Progenitor cell of endocrine pancreas (in vitro differentiated cells): ENCODE measurements around the gene PMS1. TPM values are rescaled to one million over a fixed set of nuclear protein-coding genes. Genes with fewer than 3 reads are reported as not detected.
"Not testable (repeated sequence)": the region's sequence is repeated elsewhere in the genome, so short reads cannot be mapped to it uniquely, and the experiment has no call there.

Experiments
- DNase-seq: peaks from one replicate; pipeline ENCODE4 v3.0.0; 2021; ENCODE audit warnings: low spot score; ENCODE audit not compliant: unreplicated experiment
- H3K27ac Mint-ChIP-seq: 2 replicates; pipeline ENCODE4 v1.8.0; 2021; ENCODE audit warnings: mild to moderate bottlenecking, moderate library complexity, mixed read lengths
- H3K27me3 Mint-ChIP-seq: 2 replicates; pipeline ENCODE4 v1.8.0; 2021; ENCODE audit warnings: mixed read lengths
- H3K36me3 Mint-ChIP-seq: 2 replicates; pipeline ENCODE4 v1.8.0; 2022; ENCODE audit warnings: mixed read lengths; ENCODE audit not compliant: insufficient read depth
- H3K4me1 Mint-ChIP-seq: 2 replicates; pipeline ENCODE4 v1.8.0; 2021; ENCODE audit warnings: low read depth, mixed read lengths
- H3K4me3 Mint-ChIP-seq: 2 replicates; pipeline ENCODE4 v1.8.0; 2021; ENCODE audit warnings: low read depth, mild to moderate bottlenecking, moderate library complexity, mixed read lengths
- H3K9me3 Mint-ChIP-seq: 2 replicates; pipeline ENCODE4 v1.8.0; 2021; ENCODE audit warnings: low read depth, mixed read lengths
- CTCF ChIP-seq: fragments of 200-600 bp; sonication (generic); IDR thresholded peaks from one replicate; pipeline ENCODE4 v1.5.0; 2021; ENCODE audit warnings: antibody characterized with exemption, mild to moderate bottlenecking; ENCODE audit not compliant: unreplicated experiment
- total RNA-seq: library from RNA; stranded (reverse); gene quantifications from 2 replicates; pipeline ENCODE4 v1.2.1, GENCODE V29; 2021

The PMS1 gene
- total RNA-seq, 1 donor from 2014 or later, result 72.4 TPM

- Mint-ChIP-seq H3K27ac (no peak overlapping the region), H3K9me3 (no peaks in the 10 kb centered on the region), H3K36me3 (peaks cover 30% of the 10 kb centered on the region), H3K27me3 (no peaks in the 10 kb centered on the region), H3K4me3 (no peak overlapping the region), H3K4me1 (peaks cover 11% of the 10 kb centered on the region)
- no peak for TF ChIP-seq CTCF
- no peak for DNase-seq
These were observed 92.0 kb downstream of the PMS1 start for GRCh38 chr2:189876271-189876670.

GRCh38 chr2:189879716-189880081 is 95.4 kb downstream of the PMS1 start:
- no peaks in the 10 kb centered on the region for H3K9me3 Mint-ChIP-seq
- TF ChIP-seq CTCF, result no peak
- H3K4me3 Mint-ChIP-seq, result no peak overlapping the region
- no peak for DNase-seq
- peak overlapping the region; percentile 35 for H3K27ac Mint-ChIP-seq
- H3K36me3 Mint-ChIP-seq, result peaks cover 22% of the 10 kb centered on the region
- no peaks in the 10 kb centered on the region for H3K27me3 Mint-ChIP-seq
- peaks cover 30% of the 10 kb centered on the region for H3K4me1 Mint-ChIP-seq

- Mint-ChIP-seq H3K27me3 (no peaks in the 10 kb centered on the region), H3K36me3 (peaks cover 18% of the 10 kb centered on the region), H3K4me3 (no peak overlapping the region), H3K9me3 (no peaks in the 10 kb centered on the region), H3K27ac (peak overlapping the region; percentile 35), H3K4me1 (peaks cover 34% of the 10 kb centered on the region)
- DNase-seq, result no peak
- no peak for TF ChIP-seq CTCF
These were observed 96.2 kb downstream of the PMS1 start for GRCh38 chr2:189880429-189880828.

- no peak for DNase-seq
- H3K36me3 Mint-ChIP-seq, result peaks cover 17% of the 10 kb centered on the region
- TF ChIP-seq CTCF, result no peak
- H3K27ac Mint-ChIP-seq, result peak overlapping the region; percentile 58
- no peaks in the 10 kb centered on the region for H3K27me3 Mint-ChIP-seq
- H3K9me3 Mint-ChIP-seq, result no peaks in the 10 kb centered on the region
- H3K4me1 Mint-ChIP-seq, result peaks cover 34% of the 10 kb centered on the region
- no peak overlapping the region for H3K4me3 Mint-ChIP-seq
These were observed 96.7 kb downstream of the PMS1 start for GRCh38 chr2:189880832-189881492.

- H3K9me3 Mint-ChIP-seq, result peaks cover 12% of the 10 kb centered on the region
- H3K4me1 Mint-ChIP-seq, result peaks cover 32% of the 10 kb centered on the region
- H3K27me3 Mint-ChIP-seq, result no peaks in the 10 kb centered on the region
- DNase-seq, result no peak
- H3K27ac Mint-ChIP-seq, result no peak overlapping the region
- TF ChIP-seq CTCF, result no peak
- H3K4me3 Mint-ChIP-seq, result no peak overlapping the region
- H3K36me3 Mint-ChIP-seq, result peaks cover 4% of the 10 kb centered on the region
These were observed 101.1 kb downstream of the PMS1 start for GRCh38 chr2:189885368-189885767.

GRCh38 chr2:189892546-189893294 is 108.5 kb downstream of the PMS1 start:
- peaks cover 20% of the 10 kb centered on the region for H3K9me3 Mint-ChIP-seq
- H3K27me3 Mint-ChIP-seq, H3K4me3 Mint-ChIP-seq, H3K27ac Mint-ChIP-seq, H3K36me3 Mint-ChIP-seq, DNase-seq, H3K4me1 Mint-ChIP-seq: not testable (repeated sequence)
